ENCODE data around the gene TCF12.
"Not testable (repeated sequence)": the region's sequence is repeated elsewhere in the genome, so short reads cannot be mapped to it uniquely, and the experiment has no call there.

TCF12 gene

DNA sequence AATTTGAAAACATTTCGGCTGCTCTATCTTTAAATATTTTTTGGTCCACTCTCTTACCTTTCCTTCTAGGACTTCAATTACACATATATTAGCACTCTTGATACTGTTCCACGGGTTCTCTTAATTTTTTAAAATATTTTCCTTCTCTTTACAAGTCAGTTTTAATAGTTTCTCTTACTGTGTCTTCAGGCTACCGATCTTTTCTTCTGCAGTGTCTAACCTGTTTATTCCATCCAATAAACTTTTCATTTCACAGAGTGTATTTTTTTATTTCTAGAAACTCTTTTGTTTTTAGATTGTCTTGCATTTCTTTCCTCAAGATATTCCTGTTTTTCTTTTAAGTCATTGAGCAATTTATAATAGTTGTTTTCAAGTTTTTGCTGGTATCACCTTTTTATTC is 27.7 kb downstream of the TCF12 start:
- H3K9me3 ChIP-seq, result peaks cover 0 to 8% (median 6%) of the 10 kb centered on the region in 3 donors
- DNase-seq, result no peak
- H3K27ac ChIP-seq, result no peak overlapping the region
- TF ChIP-seq, protein P1, sequence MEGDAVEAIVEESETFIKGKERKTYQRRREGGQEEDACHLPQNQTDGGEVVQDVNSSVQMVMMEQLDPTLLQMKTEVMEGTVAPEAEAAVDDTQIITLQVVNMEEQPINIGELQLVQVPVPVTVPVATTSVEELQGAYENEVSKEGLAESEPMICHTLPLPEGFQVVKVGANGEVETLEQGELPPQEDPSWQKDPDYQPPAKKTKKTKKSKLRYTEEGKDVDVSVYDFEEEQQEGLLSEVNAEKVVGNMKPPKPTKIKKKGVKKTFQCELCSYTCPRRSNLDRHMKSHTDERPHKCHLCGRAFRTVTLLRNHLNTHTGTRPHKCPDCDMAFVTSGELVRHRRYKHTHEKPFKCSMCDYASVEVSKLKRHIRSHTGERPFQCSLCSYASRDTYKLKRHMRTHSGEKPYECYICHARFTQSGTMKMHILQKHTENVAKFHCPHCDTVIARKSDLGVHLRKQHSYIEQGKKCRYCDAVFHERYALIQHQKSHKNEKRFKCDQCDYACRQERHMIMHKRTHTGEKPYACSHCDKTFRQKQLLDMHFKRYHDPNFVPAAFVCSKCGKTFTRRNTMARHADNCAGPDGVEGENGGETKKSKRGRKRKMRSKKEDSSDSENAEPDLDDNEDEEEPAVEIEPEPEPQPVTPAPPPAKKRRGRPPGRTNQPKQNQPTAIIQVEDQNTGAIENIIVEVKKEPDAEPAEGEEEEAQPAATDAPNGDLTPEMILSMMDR (IDR thresholded peaks at IDR 0.05), result no peak
- intact Hi-C loops (cut with DNase I; ENCODE audit: low total_unique reads), result no loop called here
- peaks cover 0 to 8% (median 0%) of the 10 kb centered on the region in 3 donors for H3K36me3 ChIP-seq
- no peak overlapping the region for H3K4me3 ChIP-seq
- H3K27me3 ChIP-seq, result no peaks in the 10 kb centered on the region
- H3K4me1 ChIP-seq, result peaks cover 0 to 23% (median 4%) of the 10 kb centered on the region in 4 donors

DNA sequence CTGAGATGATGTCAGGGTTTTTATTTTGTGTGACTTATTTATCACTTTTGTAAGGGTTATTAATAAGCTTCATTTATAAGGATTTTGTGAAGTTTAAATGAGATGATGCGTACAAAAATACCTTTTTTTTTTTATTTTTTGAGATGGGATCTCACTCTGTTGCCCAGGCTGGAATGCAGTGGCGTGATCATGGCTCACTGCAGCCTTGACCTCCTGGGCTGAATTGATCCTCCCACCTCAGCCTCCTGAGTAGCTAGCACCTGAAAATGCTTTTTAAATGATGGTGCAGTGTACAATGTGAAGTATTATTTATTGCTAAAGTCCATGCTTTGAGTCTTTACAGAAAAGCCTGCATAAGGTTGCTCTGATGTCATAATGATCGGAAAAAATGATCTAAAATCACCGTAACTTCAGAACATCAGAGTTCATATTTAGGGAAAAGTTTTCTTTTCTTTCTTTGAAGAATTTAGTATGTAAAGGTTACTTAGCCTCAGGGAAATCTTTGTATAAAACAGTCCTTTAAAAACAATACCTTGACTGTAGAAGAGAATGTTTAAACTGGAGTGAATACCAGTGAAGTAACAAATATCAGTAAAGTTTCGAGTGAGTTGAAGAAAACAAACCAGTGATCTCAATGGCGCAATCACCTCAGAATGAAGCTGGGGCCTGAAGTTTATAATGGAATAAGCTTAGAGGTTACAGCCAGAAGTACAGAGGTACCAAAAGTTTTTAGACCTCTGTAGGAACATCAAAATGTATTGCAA is 29.7 kb downstream of the TCF12 start:
- TF ChIP-seq, protein P1 (IDR thresholded peaks at IDR 0.05), result no peak
- Histone ChIP-seq H3K27ac (no peak overlapping the region), H3K27me3 (no peaks in the 10 kb centered on the region), H3K9me3 (peaks cover 0 to 8% (median 6%) of the 10 kb centered on the region in 3 donors), H3K4me1 (peaks cover 0 to 19% (median 4%) of the 10 kb centered on the region in 4 donors), H3K36me3 (peaks cover 0 to 8% (median 0%) of the 10 kb centered on the region in 3 donors), H3K4me3 (no peak overlapping the region)
- intact Hi-C loops (cut with DNase I; ENCODE audit: low total_unique reads), result no loop called here
- DNase-seq, result no peak

DNA sequence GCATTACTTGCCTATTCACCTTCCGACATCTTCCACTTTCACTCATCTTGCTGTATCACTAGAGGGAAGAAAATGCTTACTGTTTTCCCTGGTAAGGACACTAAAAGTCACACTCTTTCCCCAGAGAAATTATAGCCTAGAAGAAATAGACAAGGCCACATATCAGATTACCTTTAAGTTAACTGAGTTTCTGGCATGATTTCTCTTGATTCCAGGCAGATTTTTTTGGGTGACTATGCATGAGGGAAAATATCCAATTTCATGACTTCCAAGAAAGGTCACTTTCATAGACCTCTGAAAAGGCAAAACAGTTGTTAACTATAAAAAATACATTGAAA is 30.3 kb downstream of the TCF12 start:
- peaks cover 0 to 8% (median 0%) of the 10 kb centered on the region in 3 donors for H3K36me3 ChIP-seq
- intact Hi-C loops (cut with DNase I; ENCODE audit: low total_unique reads), result no loop called here
- peaks cover 0 to 8% (median 6%) of the 10 kb centered on the region in 3 donors for H3K9me3 ChIP-seq
- TF ChIP-seq, protein P1 (IDR thresholded peaks at IDR 0.05), result no peak
- DNase-seq, result no peak
- peaks cover 0 to 19% (median 4%) of the 10 kb centered on the region in 4 donors for H3K4me1 ChIP-seq
- H3K27me3 ChIP-seq, result no peaks in the 10 kb centered on the region
- no peak overlapping the region for H3K27ac ChIP-seq
- no peak overlapping the region for H3K4me3 ChIP-seq

DNA sequence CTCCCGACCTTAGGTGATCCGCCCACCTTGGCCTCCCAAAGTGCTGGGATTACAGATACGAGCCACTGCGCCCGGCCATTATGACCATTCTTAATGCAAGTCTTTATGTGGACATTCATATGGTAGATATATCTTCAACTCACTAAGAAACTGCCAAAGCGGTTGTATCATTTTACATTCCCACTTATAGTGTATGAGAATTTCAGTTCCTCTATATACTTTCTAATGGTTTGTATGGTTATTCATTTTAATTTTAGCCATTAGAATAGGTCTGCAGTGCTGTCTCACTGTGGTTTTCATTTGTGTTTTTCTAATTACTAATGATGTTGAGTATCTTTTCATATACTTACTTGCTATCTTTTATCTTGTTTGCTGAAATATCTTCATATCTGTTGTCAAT is 32.5 kb downstream of the TCF12 start:
- H3K9me3 ChIP-seq, result peaks cover 0 to 8% (median under 1%) of the 10 kb centered on the region in 3 donors
- H3K4me3 ChIP-seq, result no peak overlapping the region
- no peaks in the 10 kb centered on the region for H3K27me3 ChIP-seq
- H3K36me3 ChIP-seq, result peaks cover 0 to 2% (median 1%) of the 10 kb centered on the region in 3 donors
- no peak for DNase-seq
- intact Hi-C loops (cut with DNase I; ENCODE audit: low total_unique reads), result no loop called here
- peaks cover 0 to 19% (median 4%) of the 10 kb centered on the region in 4 donors for H3K4me1 ChIP-seq
- H3K27ac ChIP-seq, result no peak overlapping the region
- TF ChIP-seq, protein P1 (IDR thresholded peaks at IDR 0.05), result no peak

DNA sequence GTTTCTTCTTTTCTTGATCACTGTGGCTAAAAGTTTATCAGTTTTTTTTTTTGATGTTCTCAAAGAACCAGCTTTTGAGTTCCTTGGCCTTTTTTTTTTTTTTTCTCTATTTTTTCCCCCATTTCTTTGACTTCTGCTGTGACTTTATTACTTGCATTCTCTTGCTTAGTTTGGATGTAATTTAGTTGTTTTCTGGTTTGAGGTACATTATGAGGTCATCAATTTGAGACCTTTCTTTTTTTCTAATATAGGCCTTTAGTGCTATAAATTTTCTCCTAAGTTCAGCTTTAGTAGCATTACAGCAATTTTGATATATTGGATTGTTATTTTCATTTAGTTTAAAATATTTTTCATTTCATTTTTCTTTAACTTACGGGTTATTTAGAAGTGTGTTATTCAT is 35.3 kb downstream of the TCF12 start:
- intact Hi-C loops (cut with DNase I; ENCODE audit: low total_unique reads), result no loop called here
- TF ChIP-seq, protein P1 (IDR thresholded peaks at IDR 0.05), result no peak
- peaks cover 0 to 6% (median 0%) of the 10 kb centered on the region in 3 donors for H3K36me3 ChIP-seq
- DNase-seq, result no peak
- no peak overlapping the region for H3K4me3 ChIP-seq
- no peak overlapping the region for H3K27ac ChIP-seq
- H3K4me1 ChIP-seq, result peaks cover 0 to 10% (median 2%) of the 10 kb centered on the region in 4 donors
- H3K9me3 ChIP-seq, result peaks cover 0 to 16% (median 0%) of the 10 kb centered on the region in 3 donors
- H3K27me3 ChIP-seq, result no peaks in the 10 kb centered on the region

DNA sequence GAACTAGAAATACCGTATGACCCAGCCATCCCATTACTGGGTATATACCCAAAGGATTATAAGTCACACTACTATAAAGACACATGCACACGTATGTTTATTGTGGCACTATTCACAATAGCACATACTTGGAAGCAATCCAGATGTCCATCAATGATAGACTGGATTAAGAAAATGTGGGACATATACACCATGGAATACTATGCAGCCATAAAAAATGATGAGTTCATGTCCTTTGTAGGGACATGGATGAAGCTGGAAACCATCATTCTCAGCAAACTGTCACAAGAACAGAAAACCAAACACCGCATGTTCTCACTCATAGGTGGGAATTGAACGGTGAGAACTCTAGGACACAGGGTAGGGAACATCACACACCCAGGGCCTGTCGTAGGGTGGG is 36.6 kb downstream of the TCF12 start:
- H3K9me3 ChIP-seq, result peaks cover 0 to 16% (median 0%) of the 10 kb centered on the region in 3 donors
- not testable (repeated sequence) for DNase-seq

More for the DNA sequence above, 36.6 kb downstream of the TCF12 start:
- H3K27ac ChIP-seq; H3K27me3 ChIP-seq; H3K4me1 ChIP-seq; H3K36me3 ChIP-seq; H3K4me3 ChIP-seq; intact Hi-C loops (cut with DNase I; ENCODE audit: low total_unique reads): not testable (repeated sequence)
